Measurements from ENCODE around the gene ZSWIM5.
"Not testable (repeated sequence)": the region's sequence is repeated elsewhere in the genome, so short reads cannot be mapped to it uniquely, and the experiment has no call there.

Gene ZSWIM5

DNA sequence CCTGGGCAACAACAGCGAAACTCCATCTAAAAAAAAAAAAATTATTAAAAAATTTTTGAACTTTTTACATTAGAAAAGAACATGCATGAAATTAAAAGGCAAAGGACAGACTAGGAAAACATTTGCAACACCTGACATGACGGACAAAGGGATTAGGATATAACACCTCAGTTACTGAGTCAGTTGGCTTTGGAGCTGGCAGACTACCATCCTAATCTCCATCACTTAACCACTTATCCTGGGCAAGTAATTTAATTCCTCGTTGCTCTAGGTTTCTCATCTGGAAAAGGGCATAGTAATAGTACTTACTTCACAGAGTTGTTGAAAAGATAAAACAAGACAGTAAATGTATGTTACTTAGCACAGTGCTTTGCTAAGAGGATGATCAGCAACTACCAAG, 207.2 kb downstream of the ZSWIM5 start:
- FAIRE-seq, result no peak

DNA sequence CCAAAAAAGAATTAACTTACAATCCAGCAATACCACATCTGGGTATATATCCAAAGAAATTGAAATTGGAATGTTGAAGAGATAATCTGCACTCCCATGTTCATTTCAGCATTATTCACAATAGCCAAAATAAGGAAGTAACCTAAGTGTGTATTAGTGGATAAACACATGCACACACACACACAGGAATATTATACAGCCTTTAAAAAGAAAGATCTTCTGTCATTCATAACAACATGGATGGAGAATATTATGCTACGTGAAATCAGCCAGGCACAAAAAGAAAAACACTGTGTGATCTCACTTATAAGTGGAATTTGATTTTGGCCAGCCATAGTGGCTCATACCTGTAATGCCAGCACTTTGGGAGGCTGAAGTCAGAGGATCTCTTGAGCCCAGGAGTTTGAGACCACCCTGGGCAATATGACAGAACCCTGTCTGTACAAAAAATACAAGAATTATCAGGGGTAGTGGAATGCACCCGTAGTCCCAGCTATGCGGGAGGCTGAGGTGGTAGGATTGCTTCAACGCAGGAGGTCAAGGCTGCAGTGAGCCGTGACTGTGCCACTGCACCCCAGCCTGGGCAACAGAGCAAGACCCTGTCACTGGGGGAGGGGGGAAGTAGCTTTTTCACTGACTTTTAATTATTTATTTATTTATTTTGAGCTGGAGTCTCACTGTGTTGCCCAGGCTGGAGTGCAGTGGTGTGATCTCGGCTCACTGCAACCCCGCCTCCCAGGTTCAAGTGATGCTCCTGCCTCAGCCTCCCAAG, 210.8 kb downstream of the ZSWIM5 start:
- no peak for FAIRE-seq

DNA sequence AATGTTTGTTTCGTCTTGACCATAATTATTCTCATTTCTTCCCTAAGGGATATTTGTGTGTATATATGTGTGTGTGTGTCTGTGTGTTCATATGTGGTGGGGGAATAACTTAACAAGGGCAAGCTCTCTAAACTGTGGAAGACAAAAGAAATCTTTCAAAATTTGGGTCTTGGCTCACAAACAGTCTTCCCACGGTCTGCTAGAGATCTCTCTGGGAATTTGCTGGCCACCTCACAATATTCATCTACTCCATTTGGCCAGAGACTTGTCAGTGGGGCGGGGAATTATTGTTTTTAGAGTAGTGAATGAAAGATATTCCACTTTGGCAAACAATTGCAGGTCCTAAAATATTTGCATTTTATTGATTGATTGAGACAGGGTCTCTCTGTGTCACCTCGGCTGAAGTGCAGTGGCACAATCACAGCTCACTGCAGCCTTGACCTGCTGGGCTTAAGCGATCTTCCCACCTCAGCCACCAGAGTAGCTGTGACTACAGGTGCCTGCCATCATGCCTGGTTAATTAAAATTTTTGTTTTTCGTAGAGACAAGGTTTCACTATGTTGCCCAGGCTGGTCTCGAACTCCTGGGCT, 212.0 kb downstream of the ZSWIM5 start:
- FAIRE-seq, result no peak

DNA sequence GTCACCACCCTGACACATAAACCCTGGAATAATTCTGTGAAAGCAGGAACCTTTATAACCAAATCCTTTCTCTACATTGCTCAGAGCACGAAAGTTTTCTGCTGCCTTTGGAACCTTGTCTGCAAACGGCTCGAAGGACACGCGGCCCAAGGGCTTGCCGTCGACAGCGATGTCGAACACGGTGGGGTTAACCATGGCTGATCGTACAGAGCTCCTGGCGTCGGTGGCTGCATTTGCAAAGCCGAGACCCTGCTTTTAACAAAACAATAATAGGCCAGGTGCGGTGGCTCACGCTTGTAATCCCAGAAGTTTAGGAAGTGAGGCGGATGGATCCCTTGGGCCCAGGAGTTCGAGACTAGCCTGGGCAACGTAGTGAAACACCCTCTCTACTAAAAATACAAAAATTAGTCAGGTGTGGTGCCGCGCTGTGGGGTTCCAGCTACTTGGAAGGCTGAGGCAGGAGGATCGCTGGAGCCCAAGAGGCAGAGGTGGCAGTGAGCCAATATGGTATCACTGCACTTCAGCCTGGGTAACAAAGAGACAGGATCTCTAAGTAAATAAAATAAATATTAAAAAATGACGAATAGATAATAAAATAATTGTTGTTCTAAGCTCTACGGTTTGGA, 217.8 kb downstream of the ZSWIM5 start:
- FAIRE-seq, result no peak

DNA sequence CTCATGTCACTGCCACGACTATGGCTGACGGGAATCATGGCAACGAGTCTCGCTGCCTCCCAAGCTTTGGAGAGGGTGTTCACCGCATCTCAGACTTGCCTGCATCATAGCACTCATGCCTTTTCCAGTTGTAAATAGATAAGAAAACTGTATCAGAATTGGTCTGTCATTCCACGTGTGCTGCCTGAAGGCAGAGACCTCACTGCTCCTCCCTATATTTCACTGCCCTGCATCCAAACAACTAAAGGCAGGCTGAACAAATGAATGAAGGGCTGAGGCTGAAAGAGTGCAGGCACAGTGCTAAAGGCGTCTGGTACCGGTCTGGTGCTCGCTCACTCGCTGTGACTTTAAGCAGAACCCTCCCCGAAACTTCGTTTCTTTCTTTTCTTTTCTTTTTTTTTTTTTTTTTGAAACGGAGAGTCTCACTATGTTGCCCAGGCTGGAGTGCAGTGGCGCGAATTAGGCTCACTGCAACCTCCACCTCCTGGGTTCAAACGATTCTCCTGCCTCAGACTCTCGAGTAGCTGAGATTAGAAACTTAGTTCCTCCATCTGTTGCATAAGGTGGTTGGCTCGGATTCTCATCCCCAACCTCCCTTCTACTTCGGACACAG, 220.6 kb downstream of the ZSWIM5 start:
- FAIRE-seq, result no peak

DNA sequence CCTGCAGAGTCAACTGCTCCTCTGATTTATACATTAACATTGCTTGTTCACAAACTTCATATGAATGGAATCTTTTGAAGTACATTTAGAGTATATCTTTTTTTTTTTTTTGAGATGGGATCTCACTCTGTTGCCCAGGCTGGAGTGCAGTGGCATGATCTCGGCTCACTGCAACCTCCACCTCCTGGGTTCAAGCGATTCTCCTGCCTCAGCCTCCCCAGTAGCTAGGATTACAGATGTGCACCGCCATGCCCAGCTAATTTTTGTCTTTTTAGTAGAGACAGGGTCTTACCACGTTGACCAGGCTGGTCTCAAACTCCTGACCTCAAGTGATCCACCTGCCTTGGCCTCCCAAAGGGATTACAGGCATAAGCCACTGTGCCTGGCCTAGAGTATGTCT, 229.0 kb downstream of the ZSWIM5 start:
- FAIRE-seq, result not testable (repeated sequence)

DNA sequence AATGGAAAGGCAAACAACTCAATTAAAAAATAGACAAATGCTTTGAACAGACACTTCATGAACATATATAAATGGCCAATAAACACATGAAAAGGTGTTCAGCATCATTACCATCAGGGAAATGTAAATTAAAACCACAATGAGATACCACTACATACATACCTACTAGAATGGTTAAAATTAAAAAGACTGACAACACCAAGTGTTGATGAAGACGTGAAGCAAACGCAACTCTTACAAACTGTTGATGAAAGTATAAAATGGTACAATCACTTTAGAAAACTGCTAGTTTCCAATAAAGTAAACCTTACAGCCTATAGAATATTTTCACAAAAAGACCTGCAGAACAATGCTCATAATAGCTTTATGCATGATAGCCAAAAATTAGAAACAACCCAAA, 230.2 kb downstream of the ZSWIM5 start:
- no peak for FAIRE-seq

DNA sequence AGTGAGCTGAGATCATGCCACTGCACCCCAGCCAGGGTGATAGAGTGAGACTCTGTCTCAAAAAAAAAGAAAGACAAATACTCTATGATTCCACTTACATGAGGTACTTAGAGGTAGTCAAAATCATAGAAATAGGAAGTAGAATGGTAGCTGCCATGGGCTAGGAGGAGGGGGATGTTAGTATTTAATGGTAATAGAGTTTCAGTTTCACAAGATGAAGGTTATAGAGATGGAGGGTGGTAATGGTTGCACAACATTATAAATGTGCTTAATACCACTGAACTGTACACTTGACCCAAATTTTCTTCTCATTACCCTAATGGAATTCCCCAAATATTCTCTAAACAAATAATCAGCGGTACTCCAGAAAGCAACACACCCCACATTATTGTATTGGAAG, 232.8 kb downstream of the ZSWIM5 start:
- no peak for FAIRE-seq

DNA sequence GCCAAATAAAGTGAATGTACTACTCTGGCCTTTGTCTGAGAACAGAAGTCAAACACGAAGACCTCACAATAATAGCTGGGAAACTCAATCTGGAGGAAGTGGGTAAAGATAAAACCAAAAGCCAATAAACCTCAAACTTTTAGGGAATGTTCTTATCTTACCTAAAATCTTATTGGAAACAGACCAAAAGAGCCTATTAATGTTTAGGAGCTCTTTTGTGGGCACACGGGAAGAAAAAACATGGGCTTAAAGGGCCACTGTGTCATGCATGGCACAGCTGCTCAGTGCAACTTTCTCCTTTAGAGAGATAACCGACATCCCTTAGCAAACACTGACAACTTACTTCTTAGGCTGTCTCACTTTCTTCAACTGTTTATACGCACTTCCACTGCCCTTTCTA, 236.1 kb downstream of the ZSWIM5 start:
- no peak for FAIRE-seq

Measured in endometrium (tissue), 2 donors.